Endothelial cell of umbilical vein (primary cell): Measurements from ENCODE around the gene RGS19. TPM values are rescaled to one million over a fixed set of nuclear protein-coding genes. Genes with fewer than 3 reads are reported as not detected.

ENCODE experiments used
- BruUV-seq: library from RNA; stranded (reverse); fragments of 400-500 nt; replicated peaks from 2 replicates; lab custom pipeline; 2021; lab: Mats Ljungman, UMichigan
- CTCF ChIA-PET: fragments of 300-600, 350-600 bp; sonication (Branson Sonifier 250); formaldehyde crosslinking; loops from one replicate; lab custom pipeline; 2021; ENCODE audit warnings: antibody characterized with exemption, inconsistent platforms; lab: Charles Lee
- POLR2A ChIA-PET: fragments of 300-600, 350-600 bp; sonication (Branson Sonifier 250); formaldehyde crosslinking; loops from one replicate; lab custom pipeline; 2021; ENCODE audit warnings: antibody characterized with exemption, inconsistent platforms; lab: Charles Lee
- DNase-seq: peaks from one replicate; pipeline ENCODE4 v3.0.0-alpha.2; 2011; ENCODE audit warnings: low read depth, low spot score
- FAIRE-seq: peaks from 2 replicates; lab custom pipeline; 2011; peaks lifted over from hg19 to GRCh38; lab: Jason Lieb, UNC
- H2AFZ ChIP-seq: 2 replicates; pipeline ENCODE4 v1.6.0; 2012; ENCODE audit warnings: low read depth, low read length, control low read depth, inconsistent platforms
- H3K27ac ChIP-seq: 2 replicates; pipeline ENCODE4 v1.5.1; 2011; ENCODE audit warnings: low read depth, mild to moderate bottlenecking, control low read depth, low read length, moderate library complexity; ENCODE audit not compliant: insufficient read depth
- H3K27me3 ChIP-seq, 2 experiments: 2 replicates each; pipeline versions ENCODE4 v1.6.0 to v1.6.1; 2011; ENCODE audit warnings: low read length in 2 of 2, mixed read lengths in 1 of 2; ENCODE audit not compliant: control insufficient read depth in 2 of 2, insufficient read depth in 2 of 2
- H3K36me3 ChIP-seq, 2 experiments: 2 replicates in 1 of 2; 3 replicates in 1 of 2; pipeline ENCODE4 v1.5.1; 2011; ENCODE audit warnings: low read length in 2 of 2, mild to moderate bottlenecking in 1 of 2, moderate library complexity in 1 of 2; ENCODE audit not compliant: control insufficient read depth in 2 of 2, insufficient read depth in 2 of 2; ENCODE audit errors: extremely low read depth in 1 of 2
- H3K4me1 ChIP-seq: 3 replicates; pipeline ENCODE4 v1.5.1; 2011; ENCODE audit warnings: mild to moderate bottlenecking, low read length; ENCODE audit not compliant: control insufficient read depth, insufficient read depth; ENCODE audit errors: extremely low read depth
- H3K4me2 ChIP-seq: 2 replicates; pipeline ENCODE4 v1.6.1; 2011; ENCODE audit warnings: low read length, control low read depth, mixed read lengths; ENCODE audit not compliant: insufficient read depth
- H3K4me3 ChIP-seq, 3 experiments: fragments of 200-600 bp in 1 of 3; sonication (generic), shearing (Covaris generic) in 1 of 3; replicated peaks in 1 of 3; 2 replicates each; pipeline ENCODE4 v1.5.1; 2011 to 2016; ENCODE audit warnings: control low read depth in 3 of 3, low read length in 3 of 3, mild to moderate bottlenecking in 2 of 3, inconsistent platforms in 1 of 3, low read depth in 1 of 3, moderate library complexity in 1 of 3; ENCODE audit not compliant: insufficient read depth in 1 of 3
- H3K79me2 ChIP-seq: 2 replicates; pipeline ENCODE4 v1.6.0; 2012; ENCODE audit warnings: low read length, inconsistent platforms; ENCODE audit not compliant: control insufficient read depth, insufficient read depth
- H3K9ac ChIP-seq: replicated peaks from 2 replicates; pipeline ENCODE3; 2011; ENCODE audit warnings: low read length, control low read depth; ENCODE audit not compliant: insufficient read depth; ENCODE audit errors: extremely low read depth
- H3K9me1 ChIP-seq: replicated peaks from 3 replicates; pipeline ENCODE4 v1.6.0; 2011; ENCODE audit warnings: mild to moderate bottlenecking, low read length; ENCODE audit not compliant: control insufficient read depth, insufficient read depth; ENCODE audit errors: extremely low read depth
- H3K9me3 ChIP-seq: replicated peaks from 2 replicates; pipeline ENCODE4 v1.5.1; 2012; ENCODE audit warnings: low read length, inconsistent platforms; ENCODE audit not compliant: control insufficient read depth, insufficient read depth
- H4K20me1 ChIP-seq: replicated peaks from 2 replicates; pipeline ENCODE3; 2011; ENCODE audit warnings: mild to moderate bottlenecking, low read length; ENCODE audit not compliant: control insufficient read depth, insufficient read depth; ENCODE audit errors: extremely low read depth
- CTCF ChIP-seq, 2 donors: IDR thresholded peaks; 1 replicate in 1 of 2; 2 replicates in 1 of 2; pipeline ENCODE4 v1.5.1; 2011; ENCODE audit warnings: low read length in 2 of 2, mild to moderate bottlenecking in 2 of 2, moderate library complexity in 2 of 2, control low read depth in 1 of 2, inconsistent platforms in 1 of 2, low read depth in 1 of 2; ENCODE audit not compliant: insufficient read depth in 1 of 2; ENCODE audit errors: extremely low read depth in 1 of 2
- EZH2 ChIP-seq: IDR thresholded peaks from 2 replicates; pipeline ENCODE4 v1.6.1; 2012; ENCODE audit warnings: borderline replicate concordance, low read depth, mild to moderate bottlenecking, moderate library complexity, low read length, inconsistent platforms; ENCODE audit not compliant: severe bottlenecking
- FOS ChIP-seq: IDR thresholded peaks from 2 replicates; pipeline ENCODE4 v1.6.1; 2011; ENCODE audit warnings: mild to moderate bottlenecking, low read length, moderate library complexity, borderline replicate concordance; ENCODE audit not compliant: insufficient read depth
- GATA2 ChIP-seq: IDR thresholded peaks from 2 replicates; pipeline ENCODE4 v1.7.0; 2011; ENCODE audit warnings: low read depth, mild to moderate bottlenecking, moderate library complexity, mixed read lengths, low read length; ENCODE audit not compliant: insufficient read length, insufficient read depth
- JUN ChIP-seq: IDR thresholded peaks from 2 replicates; pipeline ENCODE4 v1.6.1; 2011; ENCODE audit warnings: borderline replicate concordance, low read depth; ENCODE audit not compliant: insufficient read length, insufficient read depth
- MAX ChIP-seq: IDR thresholded peaks from 2 replicates; pipeline ENCODE4 v1.6.1; 2011; ENCODE audit not compliant: insufficient read depth, insufficient read length
- POLR2A ChIP-seq: IDR thresholded peaks from 2 replicates; pipeline ENCODE4 v1.6.1; 2012; ENCODE audit warnings: low read depth, mild to moderate bottlenecking, control low read depth, low read length
- POLR2AphosphoS5 ChIP-seq: IDR thresholded peaks from 2 replicates; pipeline ENCODE4 v1.6.1; 2012; ENCODE audit warnings: low read depth, mild to moderate bottlenecking, control low read depth, low read length, moderate library complexity; ENCODE audit not compliant: insufficient read depth
- dilution Hi-C: fragments of 300-500 bp; cut with MboI; formaldehyde crosslinking; loops from one replicate; pipeline ENCODE4 v1.15.0; 2019; ENCODE audit warnings: low sequenced_read_pairs; ENCODE audit not compliant: extremely low pct_ligation_motif_present
- intact Hi-C: fragments of 100-400 bp; cut with micrococcal nuclease; formaldehyde crosslinking; loops from one replicate; pipeline ENCODE4 v1.10.0; 2022
- polyA plus RNA-seq, 4 experiments: library from polyadenylated mRNA; depleted of rRNA in 3 of 4; stranded (reverse) in 3 of 4; unstranded in 1 of 4; fragments of >200 nt; gene quantifications; 2 replicates each; pipeline versions ENCODE4 v1.2.1 to v1.2.3, GENCODE V29; 2011 to 2012; ENCODE audit warnings: missing spikeins in 1 of 4
- total RNA-seq: library from RNA; stranded (reverse); gene quantifications from 2 replicates; pipeline ENCODE4 v1.2.3, GENCODE V29; 2021

RGS19 gene
- total and polyA plus RNA-seq, 2 donors (not counting 3 experiments of a cell fraction or from before 2014, with no cell fraction given) = 27.8 to 33.7 TPM

GRCh38 chr20:64083378-64083803 lies 4.1 kb upstream of the RGS19 start:
- peak; percentile 65 for DNase-seq
- Histone ChIP-seq H3K4me2 (peak overlapping the region; percentile 34), H3K27me3 (peaks cover 23 to 32% of the 10 kb centered on the region in 2 experiments), H3K9me3 (no peaks in the 10 kb centered on the region), H3K27ac (no peak overlapping the region), H3K4me1 (peaks cover 17% of the 10 kb centered on the region), H3K79me2 (peaks cover 1% of the 10 kb centered on the region), H3K36me3 (no peaks in the 10 kb centered on the region), H4K20me1 (no peaks in the 10 kb centered on the region), H3K4me3 (peak overlapping the region in 1 of 3 experiments; percentile 34), H3K9me1 (no peaks in the 10 kb centered on the region), H3K9ac (no peak overlapping the region), H2AFZ (peak overlapping the region; percentile 46)
- BruUV-seq = no TSS peak
- intact Hi-C loops = loop anchor here (1.0 kb wide), 2 partner anchors 19 to 37 kb away; no protein-coding TSS in a partner anchor
- peak; percentile 67 for FAIRE-seq
- POLR2A ChIA-PET = interaction anchor here (1.0 kb wide), 1 partner anchor 45 kb away, joined by 3 read pairs; no protein-coding TSS in a partner anchor
- CTCF ChIA-PET = interaction anchor here (0.7 to 2.8 kb wide), 22 partner anchors 9 to 590 kb away, joined by 3 to 66 read pairs (median 5); partner anchors contain the start of genes NPBWR2, PRPF6, SAMD10 and TCEA2
- dilution Hi-C loops = no loop called here
- TF ChIP-seq GATA2 = no peak
- TF ChIP-seq JUN = no peak
- peak; percentile 36 to 69 for TF ChIP-seq CTCF (IDR thresholded peaks at IDR 0.05; ENCODE audit: extremely low read depth in 1 of 2, insufficient read depth in 1 of 2, low read depth in 1 of 2, low read length in 2 of 2)
- TF ChIP-seq FOS = no peak
- no peak for TF ChIP-seq MAX
- TF ChIP-seq POLR2A = no peak
- no peak for TF ChIP-seq EZH2
- no peak for TF ChIP-seq POLR2AphosphoS5
